ENCODE data around the gene CHRFAM7A.
"Not testable (repeated sequence)": the region's sequence is repeated elsewhere in the genome, so short reads cannot be mapped to it uniquely, and the experiment has no call there.

CHRFAM7A gene

GRCh38 chr15:30310575-30310974 is 82.8 kb downstream of the CHRFAM7A start:
- DNase-seq, result not testable (repeated sequence)
